Ovary (tissue), 3 donors: Measurements from ENCODE around the gene TRIO.

Experiments used
- CTCF ChIP-seq, 3 donors: fragments of 450-650 bp in 2 of 3; fragments of 200-600 bp in 1 of 3; IDR thresholded peaks; one replicate each; pipeline versions ENCODE4 v1.5.1 to v1.8.0; 2016 to 2022; ENCODE audit warnings: antibody characterized with exemption in 3 of 3, mild to moderate bottlenecking in 1 of 3
- EP300 ChIP-seq: sonication (generic); formaldehyde crosslinking; IDR thresholded peaks from one replicate; pipeline ENCODE4 v1.6.1; 2017; ENCODE audit warnings: antibody characterized with exemption
- POLR2A ChIP-seq: fragments of 450-650 bp; IDR thresholded peaks from one replicate; pipeline ENCODE4 v1.6.1; 2017; ENCODE audit warnings: antibody characterized with exemption, mild to moderate bottlenecking, moderate library complexity
- donor health status: DM: no; HTN: no; CAD: no.

- TF ChIP-seq POLR2A (no peak), CTCF (IDR thresholded peaks at IDR 0.05) (no peak), EP300 (no peak)
Observed at GRCh38 chr5:14121552-14121951, 21.6 kb upstream of the TRIO start.
